ENCODE data around the gene REV3L.
"Not testable (repeated sequence)": the region's sequence is repeated elsewhere in the genome, so short reads cannot be mapped to it uniquely, and the experiment has no call there.

Gene REV3L

DNA sequence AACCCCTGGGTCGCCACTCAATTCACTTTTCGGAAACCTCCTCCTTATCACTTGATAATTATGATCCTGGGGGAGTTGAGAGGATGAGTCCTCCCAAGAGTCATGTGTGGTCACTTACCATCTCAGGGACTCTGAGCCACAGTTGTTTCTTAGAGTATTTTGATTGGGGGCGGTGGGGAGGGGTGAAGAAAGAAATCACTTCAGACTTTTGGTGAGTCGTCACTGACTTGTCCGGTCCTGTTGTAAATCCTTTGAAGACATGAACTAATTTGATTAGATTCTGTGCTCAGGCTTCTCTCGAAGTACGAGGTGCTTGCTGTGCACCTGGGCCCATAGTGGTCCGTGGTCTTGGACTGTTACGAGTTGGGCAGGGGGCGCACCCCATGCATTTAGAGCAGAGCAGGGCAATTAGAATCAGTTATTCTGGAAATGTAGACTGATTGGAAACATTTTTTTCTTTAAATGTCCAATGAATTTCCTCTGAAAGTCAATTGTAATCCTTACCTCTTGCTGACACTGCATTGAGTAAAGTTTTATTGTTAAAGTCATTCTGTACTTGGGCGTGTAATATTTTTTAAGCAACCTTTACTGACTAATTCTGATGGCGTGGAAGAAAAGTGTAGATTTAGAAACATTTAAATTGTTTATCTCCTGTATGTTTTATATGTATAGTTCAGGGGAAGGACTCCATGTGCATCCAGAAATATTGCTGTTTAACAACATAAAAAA, 222.3 kb downstream of the REV3L start:
- no peak for DNase-seq (ENCODE audit: extremely low spot score)
- no peak for TF ChIP-seq CTCF (IDR thresholded peaks at IDR 0.05; ENCODE audit: control extremely low read depth, extremely low read depth, low read depth, missing control alignments)
- ChIA-PET POLR2A (no interaction called here), CTCF (interaction anchor here (2.7 kb wide), 1 partner anchor 11 kb away, joined by 30 read pairs; no protein-coding TSS in a partner anchor)

DNA sequence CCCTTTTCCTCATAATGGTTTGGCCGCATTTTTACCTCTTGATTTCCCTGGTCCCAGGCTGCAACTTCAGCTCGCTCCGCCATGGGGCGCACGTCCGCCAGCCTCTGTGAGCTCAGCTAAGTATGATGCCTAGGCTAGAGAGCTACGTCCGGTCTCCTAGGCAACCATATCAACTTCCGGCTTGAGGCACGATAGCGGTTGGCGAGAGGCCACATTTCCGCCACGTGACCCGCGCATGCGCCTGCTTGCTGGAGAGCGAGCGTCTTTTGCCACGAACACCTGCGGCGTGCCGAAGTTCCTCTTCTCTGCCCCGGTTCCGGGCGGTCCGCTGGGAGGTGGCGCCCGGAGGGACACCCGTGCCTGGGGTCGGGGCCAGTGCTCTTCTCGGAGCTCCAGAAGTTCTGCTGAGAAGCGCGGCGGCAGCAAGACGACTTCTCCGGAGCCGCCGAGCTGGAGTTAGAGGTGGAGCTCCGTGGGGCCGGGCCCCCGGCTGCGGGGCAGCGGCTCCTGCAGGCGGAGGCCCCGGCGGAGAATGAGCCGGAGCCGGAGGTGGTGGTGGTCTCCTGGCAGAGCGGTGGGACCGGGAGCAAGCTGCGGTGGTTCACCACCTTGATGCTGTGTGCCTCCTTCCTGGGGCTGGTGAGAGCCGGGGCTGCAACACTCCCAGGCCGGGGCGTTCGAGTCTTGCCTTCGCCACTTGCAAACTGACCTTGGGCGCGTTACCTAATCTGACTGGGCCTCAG, 223.8 kb downstream of the REV3L start:
- DNase-seq (ENCODE audit: extremely low spot score) = peak; percentile 99
- ChIA-PET POLR2A (interaction anchor here (0.7 to 1.7 kb wide), 5 partner anchors 219 to 444 kb away, joined by 3 to 11 read pairs (median 3); partner anchors contain the start of genes CDK19, REV3L and TRAF3IP2), CTCF (interaction anchor here (0.6 to 2.7 kb wide), 81 partner anchors 10 to 783 kb away, joined by 3 to 63 read pairs (median 4); partner anchors contain the start of genes REV3L and TRAF3IP2)
- peak; percentile 97 for TF ChIP-seq CTCF (IDR thresholded peaks at IDR 0.05; ENCODE audit: control extremely low read depth, extremely low read depth, low read depth, missing control alignments)

GRCh38 chr6:111258615-111259088, 224.4 kb downstream of the REV3L start:
- POLR2A ChIA-PET = interaction anchor here (0.7 to 1.7 kb wide), 4 partner anchors 220 to 347 kb away, joined by 3 to 11 read pairs (median 4); partner anchors contain the start of genes REV3L and TRAF3IP2
- CTCF ChIA-PET = interaction anchor here (0.6 to 2.7 kb wide), 81 partner anchors 9 to 783 kb away, joined by 3 to 63 read pairs (median 4); partner anchors contain the start of genes REV3L and TRAF3IP2
- TF ChIP-seq CTCF (IDR thresholded peaks at IDR 0.05; ENCODE audit: control extremely low read depth, extremely low read depth, low read depth, missing control alignments) = no peak
- no peak for DNase-seq (ENCODE audit: extremely low spot score)

DNA sequence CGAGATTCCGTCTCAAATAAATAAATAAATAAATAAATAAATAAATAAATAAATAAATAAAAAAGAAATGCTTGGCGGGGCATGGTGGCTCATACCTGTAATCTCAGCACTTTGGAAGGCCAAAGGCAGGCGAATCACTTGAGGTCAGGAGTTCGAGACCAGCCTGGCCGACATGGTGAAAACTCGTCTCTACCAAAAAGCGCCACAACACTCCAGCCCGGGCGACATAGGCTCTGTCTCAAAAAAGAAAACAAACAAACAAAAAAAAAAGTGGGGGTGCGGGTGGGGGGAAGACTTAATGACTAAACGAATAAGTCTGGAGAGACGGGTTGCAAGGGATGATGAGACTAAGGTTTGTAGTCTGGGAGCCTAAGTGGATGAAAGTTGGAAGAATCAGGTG, 225.0 kb downstream of the REV3L start:
- ChIA-PET CTCF (interaction anchor here (1.0 to 2.7 kb wide), 27 partner anchors 8 to 784 kb away, joined by 3 to 63 read pairs (median 7); partner anchors contain the start of genes REV3L and TRAF3IP2), POLR2A (no interaction called here)
- no peak for TF ChIP-seq CTCF (IDR thresholded peaks at IDR 0.05; ENCODE audit: control extremely low read depth, extremely low read depth, low read depth, missing control alignments)
- DNase-seq (ENCODE audit: extremely low spot score) = no peak

GRCh38 chr6:111256646-111257045, 226.4 kb downstream of the REV3L start:
- ChIA-PET CTCF (interaction anchor here (1.0 to 1.2 kb wide), 2 partner anchors 238 to 386 kb away, joined by 3 to 4 read pairs; no protein-coding TSS in a partner anchor), POLR2A (no interaction called here)
- peak; percentile 36 for TF ChIP-seq CTCF (IDR thresholded peaks at IDR 0.05; ENCODE audit: control extremely low read depth, extremely low read depth, low read depth, missing control alignments)
- DNase-seq (ENCODE audit: extremely low spot score) = no peak

DNA sequence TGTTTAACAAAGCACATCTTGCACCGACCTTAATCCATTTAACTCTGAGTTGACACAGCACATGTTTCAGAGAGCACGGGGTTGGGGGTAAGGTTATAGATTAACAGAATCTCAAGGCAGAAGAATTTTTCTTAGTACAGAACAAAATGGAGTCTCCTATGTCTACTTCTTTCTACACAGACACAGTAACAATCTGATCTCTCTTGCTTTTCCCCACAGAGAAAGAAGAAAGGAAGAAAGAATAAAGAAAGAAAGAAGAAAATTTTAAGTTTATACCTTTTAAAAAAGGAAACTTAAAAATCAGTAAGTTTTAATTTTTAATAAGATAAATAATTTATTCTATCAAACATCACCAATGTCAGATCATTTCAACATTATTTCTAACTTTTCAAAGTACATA, 227.2 kb downstream of the REV3L start:
- POLR2A ChIA-PET; DNase-seq (ENCODE audit: extremely low spot score); CTCF ChIA-PET: not testable (repeated sequence)
